Activated effector memory CD4-positive, alpha-beta T cell treated with anti-CD3 and anti-CD28 coated beads, Interleukin-2, amount 50 U/mL, for 16 hours (primary cell): ENCODE results near the gene WWOX.

Source experiments
- DNase-seq: peaks from one replicate; pipeline ENCODE4 v3.0.0-alpha.2; 2020

WWOX gene

DNA sequence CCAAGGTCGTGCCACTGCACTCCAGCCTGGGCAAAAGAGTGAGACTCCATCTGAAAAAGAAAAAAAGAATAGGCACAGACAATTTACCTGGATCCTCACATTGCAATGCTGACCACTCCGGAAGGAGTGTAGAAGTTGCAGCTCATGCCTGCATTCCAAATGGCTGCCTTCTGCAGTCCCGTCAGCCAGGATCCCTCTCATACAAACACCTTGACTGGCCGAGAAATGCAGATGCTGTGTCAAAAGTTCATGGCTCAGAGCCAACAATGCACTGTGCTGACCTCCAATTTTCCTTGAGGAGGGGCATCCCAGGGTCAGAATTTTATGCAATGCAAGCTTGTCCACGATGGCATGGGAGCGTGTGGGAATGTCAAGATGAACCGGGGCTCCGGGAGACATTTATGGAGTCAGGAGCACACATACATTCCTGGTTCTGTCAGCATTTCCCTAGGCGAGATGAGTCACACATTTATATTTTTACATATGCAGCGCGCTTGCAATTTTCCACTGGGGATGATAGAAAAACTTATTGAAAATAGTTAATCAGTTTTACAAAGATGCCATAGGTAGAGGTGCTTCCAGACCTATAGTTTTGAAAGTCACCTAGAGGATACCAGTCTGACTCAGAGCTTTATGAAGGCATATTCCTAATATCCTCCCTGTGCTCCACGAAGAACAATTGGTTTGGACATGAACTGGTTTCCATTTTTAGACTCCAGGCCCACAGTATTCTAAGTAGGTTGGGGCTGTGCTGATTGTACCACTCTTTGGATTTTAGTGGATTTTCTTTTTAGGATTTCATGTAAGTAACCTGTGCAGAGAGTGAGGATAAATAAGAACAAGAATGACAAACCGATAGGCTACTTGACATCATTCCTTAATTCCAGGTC is 886.5 kb downstream of the WWOX start:
- DNase-seq: no peak

DNA sequence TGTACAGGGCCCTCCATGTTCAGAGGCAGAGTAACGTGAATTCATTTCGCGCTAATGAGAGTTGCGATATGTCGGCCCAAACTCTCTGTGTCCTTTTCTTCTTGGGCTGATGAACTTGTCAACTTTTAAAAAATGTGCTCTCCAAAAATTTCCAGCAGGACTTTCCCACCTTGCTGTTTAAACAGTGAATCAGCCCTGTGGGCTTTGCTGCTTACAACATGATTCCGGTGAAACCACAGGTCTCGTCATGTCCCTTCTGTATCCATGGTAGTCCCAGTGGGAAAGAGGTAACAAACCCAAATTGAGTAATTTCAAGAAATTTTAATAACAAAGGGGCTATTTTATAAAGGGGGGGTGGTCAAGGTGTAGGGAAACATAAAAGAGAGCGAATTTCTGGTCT is 888.2 kb downstream of the WWOX start:
- DNase-seq: no peak

DNA sequence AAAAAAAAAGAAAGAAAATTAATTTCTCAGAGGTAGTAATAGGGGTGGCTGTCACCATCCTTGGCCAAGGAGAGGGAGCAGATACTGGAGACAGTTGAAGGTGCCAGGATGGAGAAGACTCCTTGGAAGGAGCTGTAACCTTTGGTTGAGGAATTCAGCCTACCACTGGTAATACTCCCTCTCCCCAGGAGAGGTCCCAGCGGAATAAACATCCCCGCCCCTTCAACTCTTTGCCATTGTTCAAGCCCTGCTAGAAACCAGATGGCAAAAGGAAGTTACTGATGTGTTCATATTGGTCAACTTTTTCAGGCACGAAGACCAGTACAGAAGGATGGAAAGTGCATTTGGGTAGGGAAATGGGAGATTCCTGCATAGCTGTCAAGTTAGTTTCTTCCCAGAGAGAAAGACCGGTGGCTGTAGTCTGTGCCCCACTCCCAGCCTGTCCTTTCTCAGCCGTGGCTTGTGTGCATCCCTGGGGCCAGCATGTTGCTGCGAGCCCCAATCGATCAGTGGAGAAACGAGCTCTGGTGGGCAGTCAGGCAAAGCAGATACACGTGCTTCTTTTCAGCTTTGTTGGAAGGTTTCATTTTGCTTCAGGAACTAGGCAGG is 889.0 kb downstream of the WWOX start:
- no peak for DNase-seq

- DNase-seq: no peak
These were observed 890.9 kb downstream of the WWOX start for GRCh38 chr16:78990309-78990701.

- DNase-seq: no peak
These were observed 892.5 kb downstream of the WWOX start for GRCh38 chr16:78992001-78992400.

- no peak for DNase-seq
These were observed 893.9 kb downstream of the WWOX start for GRCh38 chr16:78993346-78993745.

DNA sequence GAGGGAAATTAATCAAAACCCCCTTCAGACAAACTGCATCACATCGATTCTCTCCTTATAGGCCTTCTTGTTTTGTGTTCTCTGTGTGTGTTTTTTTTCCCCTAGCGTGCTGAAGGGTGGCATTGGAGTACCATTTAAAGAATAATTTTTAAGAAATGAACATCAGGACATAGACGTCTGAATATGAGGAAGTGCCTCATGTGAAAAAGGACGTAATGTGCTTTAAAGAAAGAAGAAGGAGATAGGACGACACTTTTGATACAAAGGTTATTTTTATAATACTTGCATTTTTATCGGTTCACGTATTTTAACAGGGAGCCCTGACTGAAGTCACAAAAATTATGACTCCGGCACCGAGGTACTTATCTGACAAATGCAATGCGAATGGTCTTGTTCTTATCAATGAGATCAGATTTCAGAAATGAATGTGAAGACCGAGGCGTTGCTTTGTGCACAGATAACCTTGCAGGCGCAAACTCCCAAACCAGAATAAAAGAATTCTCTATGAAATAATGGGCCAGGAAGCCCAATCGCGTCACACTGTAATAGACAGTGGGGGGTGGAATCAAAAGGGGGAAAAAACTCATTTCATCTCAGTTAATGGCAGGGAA is 894.8 kb downstream of the WWOX start:
- DNase-seq: no peak

DNA sequence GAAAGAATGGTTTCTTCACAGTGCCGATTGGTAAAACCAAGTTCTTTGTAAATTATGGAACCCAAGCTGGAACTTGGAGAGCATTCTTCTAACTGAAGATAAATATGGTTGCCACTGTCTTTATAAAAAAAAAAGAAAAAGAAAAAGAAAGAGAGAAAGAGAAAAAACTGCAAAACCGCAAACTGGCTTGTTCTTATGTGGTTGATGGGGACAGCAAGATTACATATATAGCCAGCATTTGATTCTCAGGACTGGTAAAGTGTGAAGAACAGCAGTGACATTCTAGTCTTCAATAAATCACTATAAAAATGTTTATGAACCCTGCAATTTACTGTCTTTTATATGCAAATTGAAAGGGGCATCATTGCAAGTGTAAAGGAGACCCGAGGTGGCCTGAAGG is 896.0 kb downstream of the WWOX start:
- DNase-seq: no peak

GRCh38 chr16:78996790-78997189 is 897.3 kb downstream of the WWOX start:
- DNase-seq: no peak

DNA sequence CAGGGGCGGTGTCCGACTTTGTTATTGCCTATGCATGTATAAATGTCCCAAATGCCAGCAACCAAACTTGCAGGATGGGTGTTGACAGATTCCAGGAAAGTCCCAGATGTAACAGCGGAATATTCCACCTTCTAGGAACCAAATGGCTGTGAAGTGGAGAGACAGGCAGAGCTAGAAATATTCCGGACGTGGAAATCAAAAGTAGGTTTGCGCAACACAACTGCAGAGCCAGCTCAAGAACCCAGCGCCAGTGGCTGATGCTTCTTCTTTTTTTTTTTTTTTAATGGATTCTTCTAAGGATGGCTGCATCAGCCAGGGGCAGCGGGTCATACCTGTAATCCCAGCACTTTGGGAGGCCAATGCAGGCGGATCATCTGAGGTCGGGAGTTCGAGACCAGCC is 899.4 kb downstream of the WWOX start:
- no peak for DNase-seq

GRCh38 chr16:79001156-79001967 is 901.9 kb downstream of the WWOX start:
- DNase-seq: no peak

DNA sequence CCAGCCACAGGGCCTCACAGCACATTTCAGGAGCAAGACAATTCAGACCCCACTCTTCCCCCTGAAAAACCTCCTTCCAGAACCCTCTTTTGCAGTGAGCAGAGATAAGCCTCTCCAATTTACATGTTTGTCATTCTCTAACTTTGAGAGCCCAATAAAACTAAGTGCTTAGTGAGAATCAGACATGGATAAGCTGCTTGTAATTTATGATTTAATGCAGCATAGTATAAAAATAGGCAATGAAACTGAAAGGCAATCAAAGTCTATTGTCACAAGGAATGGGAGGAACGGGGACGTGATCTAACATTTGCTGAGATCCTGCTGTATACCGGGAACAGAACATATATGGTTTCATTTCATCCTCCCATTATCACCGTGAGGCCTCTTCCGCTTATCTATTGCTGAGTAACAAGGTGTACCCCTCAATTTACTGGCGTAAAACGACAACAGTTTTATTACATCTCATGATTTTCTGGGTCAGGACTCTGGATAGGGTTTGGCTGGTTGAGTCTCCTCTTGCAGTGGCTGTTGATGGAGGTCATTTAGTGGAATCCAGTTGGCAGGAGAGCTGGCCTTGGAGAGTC is 903.7 kb downstream of the WWOX start:
- no peak for DNase-seq

DNA sequence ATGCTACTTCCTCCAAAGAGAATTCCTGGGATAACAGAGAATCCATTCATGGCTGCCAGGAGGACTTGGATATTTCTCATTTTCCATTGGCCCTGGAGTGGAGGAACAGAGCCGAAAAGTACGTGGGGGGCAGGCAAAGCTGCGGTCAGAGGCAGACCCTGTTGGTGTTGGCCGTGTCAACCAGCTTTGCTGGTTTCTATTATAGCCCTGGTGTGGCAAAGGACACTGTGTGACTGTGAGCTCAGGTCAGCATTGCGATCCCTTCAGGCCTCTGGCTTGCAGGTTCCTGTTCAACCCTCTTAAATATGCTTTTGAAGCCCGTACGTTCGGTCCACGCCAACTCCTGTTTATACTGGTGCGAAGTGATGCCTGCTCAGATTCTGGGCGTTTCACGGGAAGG is 904.9 kb downstream of the WWOX start:
- DNase-seq: no peak

GRCh38 chr16:79005096-79005495 is 905.6 kb downstream of the WWOX start:
- DNase-seq: no peak

DNA sequence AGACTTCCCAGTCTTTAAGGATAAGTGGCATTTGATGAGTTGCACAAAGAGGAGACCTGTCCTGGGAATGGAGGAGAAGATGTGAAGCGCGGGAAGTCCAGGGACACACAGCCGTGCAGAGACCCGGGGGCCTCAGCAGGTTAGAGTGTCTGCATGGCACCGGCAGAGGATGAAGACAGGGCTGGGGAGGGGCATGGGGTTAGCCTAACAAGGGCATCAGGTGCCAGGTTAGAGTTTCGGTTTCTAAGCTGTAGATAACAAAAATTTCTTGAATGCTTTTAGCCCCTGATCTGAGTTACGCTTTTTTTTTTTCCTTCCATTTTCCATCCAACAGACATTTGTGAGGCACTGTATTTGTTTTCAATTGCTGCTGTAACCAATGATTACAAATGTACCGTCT is 906.8 kb downstream of the WWOX start:
- no peak for DNase-seq

- DNase-seq: no peak
These were observed 907.3 kb downstream of the WWOX start for GRCh38 chr16:79006765-79007164.

- DNase-seq: no peak
These were observed 908.2 kb downstream of the WWOX start for GRCh38 chr16:79007614-79008013.

DNA sequence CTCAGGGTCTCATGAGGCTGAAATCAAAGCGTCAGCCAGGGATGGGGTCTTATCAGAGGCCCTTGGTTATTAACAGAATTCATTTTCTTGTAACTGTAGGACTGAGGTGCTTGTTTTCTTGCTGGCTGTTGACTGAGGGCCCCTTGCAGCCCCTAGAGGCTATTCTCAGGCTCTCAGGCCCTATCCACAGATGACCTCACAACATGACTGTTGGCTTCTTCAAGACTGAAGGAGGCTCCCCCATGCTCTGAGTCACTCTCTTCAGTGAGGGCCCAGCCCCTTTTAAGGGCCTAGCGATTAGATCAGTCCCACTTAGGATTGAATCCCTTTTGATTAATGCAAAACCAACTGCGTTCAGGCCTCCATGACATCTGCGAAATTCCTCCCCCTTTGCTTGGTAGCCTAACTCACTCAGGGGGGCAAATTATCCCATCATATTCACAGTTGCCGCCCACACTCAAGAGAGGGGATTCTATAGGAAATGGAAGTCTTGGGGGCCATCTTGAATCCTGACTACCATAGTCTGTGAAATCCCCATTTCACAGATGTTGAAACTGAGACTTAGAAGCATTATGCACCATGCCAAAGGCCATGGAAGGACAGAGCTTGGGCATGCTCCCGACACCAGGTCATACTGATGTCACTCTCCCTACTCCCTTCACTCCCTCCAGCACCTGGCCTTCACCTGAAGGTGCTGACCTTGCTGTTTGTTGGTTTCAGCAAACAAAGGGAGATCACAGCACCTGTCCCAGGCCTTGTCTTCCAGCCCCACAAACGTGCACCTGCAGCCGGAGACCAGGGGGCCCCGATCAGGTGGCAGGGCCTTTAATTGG is 908.8 kb downstream of the WWOX start:
- peak; percentile 66 for DNase-seq

DNA sequence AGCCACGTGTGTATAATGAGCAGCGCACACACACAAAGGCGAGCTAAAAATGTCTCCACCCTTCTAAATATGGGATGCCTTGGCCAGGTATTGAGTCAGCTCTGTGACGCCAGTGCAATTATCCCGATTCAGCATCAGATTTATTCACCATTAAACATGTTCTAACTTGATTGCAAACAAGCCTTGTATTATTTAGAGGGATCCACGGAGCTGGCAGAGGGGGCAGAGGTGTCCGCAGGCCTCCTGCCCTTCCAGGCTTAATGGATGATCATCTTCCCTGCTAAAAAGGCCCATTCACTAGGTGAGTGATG is 909.4 kb downstream of the WWOX start:
- DNase-seq: no peak

DNA sequence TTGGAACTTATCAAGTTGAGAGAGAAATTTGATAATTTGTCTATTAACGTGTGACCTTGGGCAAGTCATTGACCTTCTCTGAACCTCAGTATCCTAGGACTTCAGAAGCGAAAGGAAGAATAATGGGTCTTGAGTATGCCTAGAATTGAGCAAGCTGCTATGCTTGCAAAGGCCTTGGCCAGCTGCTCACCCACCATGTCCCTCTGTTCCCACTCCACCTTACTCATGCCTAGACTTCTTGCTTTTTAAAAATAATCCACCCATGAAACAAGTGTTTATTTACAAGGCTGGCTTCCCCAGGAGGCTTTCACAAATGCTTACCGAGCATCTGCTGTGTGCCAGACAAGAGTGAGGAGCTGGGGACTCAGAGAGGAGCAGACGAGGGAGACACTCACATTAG is 910.4 kb downstream of the WWOX start:
- no peak for DNase-seq

GRCh38 chr16:79011282-79011681 is 911.8 kb downstream of the WWOX start:
- no peak for DNase-seq
